ENCODE measurements around the gene UST. TPM values are rescaled to one million over a fixed set of nuclear protein-coding genes. Genes with fewer than 3 reads are reported as not detected.

Gene UST
- total RNA-seq, 1 experiment from 2014 or later: 6.1 TPM

DNA sequence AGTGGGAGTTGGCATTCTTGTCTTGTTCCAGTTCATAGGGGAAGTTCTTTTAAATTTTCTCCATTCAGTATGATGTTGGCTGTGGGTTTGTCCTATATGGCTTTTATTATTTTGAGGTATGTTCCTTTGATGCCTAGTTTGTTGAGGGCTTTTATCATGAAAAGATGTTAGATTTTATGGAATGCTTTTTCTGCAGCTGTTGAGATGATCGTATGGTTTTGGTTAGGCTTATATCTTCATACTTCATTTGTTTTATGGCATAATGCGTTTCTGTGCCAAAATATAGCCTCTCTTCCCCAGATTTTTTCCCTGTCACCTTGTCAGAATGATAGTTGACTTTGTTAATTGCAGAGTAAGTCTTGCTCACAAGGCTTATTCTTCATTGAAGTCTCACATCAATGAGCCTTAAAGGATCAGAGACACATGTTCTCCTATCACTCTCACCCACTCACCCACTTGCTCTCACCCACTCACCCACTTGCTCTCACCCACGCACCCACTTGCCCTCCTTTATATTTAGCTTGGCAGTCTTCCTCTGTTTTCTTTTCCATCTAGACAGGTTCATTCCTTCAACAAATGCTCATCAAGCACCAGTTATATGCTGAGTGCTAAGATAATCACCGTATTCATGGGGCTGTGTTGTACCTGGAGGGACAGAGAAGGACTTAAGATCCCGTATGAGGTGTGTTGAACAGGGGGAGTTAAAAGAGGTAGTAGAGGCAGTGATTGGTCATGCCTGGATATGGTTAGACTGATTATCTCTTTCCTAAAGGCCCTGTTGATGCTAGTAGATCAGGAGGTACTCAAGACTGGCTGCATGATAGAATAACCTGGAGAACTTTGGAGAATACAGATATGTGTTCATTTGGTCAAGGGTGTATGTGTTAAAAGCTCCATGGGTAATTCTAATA lies 19.3 kb downstream of the UST start (continued):
- TF ChIP-seq, protein P1, sequence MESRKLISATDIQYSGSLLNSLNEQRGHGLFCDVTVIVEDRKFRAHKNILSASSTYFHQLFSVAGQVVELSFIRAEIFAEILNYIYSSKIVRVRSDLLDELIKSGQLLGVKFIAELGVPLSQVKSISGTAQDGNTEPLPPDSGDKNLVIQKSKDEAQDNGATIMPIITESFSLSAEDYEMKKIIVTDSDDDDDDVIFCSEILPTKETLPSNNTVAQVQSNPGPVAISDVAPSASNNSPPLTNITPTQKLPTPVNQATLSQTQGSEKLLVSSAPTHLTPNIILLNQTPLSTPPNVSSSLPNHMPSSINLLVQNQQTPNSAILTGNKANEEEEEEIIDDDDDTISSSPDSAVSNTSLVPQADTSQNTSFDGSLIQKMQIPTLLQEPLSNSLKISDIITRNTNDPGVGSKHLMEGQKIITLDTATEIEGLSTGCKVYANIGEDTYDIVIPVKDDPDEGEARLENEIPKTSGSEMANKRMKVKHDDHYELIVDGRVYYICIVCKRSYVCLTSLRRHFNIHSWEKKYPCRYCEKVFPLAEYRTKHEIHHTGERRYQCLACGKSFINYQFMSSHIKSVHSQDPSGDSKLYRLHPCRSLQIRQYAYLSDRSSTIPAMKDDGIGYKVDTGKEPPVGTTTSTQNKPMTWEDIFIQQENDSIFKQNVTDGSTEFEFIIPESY (IDR thresholded peaks at IDR 0.05; ENCODE audit: extremely low read depth, insufficient replicate concordance, low read length): no peak

DNA sequence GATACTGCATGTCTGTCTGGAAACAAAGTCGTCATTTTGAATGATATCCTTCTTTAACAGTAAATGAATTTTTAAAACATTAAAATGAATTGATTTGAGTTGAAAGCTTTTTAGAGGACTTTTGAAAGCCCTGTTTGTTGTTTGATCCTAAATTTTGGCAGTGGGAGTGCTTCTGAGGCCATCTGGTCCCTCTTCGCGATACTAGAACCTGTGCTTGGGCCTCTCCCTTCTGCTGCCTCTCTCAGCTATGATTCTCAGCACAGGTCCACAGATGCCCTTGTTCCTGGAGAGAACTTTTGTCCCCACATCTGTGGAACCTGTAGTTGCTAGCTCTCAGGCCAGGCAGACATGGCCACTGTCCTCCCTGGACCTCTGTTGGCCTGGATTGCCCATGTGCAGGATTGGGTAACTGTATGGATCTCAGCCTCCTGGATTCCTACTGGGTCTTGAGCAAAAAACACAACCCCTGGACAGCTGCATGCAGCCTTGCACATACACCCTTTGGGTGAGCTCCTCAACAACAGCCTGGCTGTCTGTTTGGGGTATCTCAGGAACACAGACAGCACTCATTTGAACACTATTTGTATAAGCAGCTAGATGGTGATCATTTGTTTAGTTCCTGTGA lies 21.9 kb downstream of the UST start:
- H2AFZ ChIP-seq (ENCODE audit: low read depth, low read length, poor library complexity, severe bottlenecking): no peak overlapping the region
- H3K4me3 ChIP-seq (replicated peaks in 1 of 2; ENCODE audit: low read depth in 1 of 2, low read length in 2 of 2): no peak overlapping the region
- H3K27me3 ChIP-seq (ENCODE audit: insufficient read depth, low read length): no peaks in the 10 kb centered on the region
- no peaks in the 10 kb centered on the region for H4K20me1 ChIP-seq (ENCODE audit: insufficient read depth)
- H3K9me2 ChIP-seq (ENCODE audit: insufficient read depth): no peaks in the 10 kb centered on the region
- ATAC-seq: no peak
- no peaks in the 10 kb centered on the region for H3K36me3 ChIP-seq (ENCODE audit: control insufficient read depth in 1 of 2, insufficient read depth in 2 of 2, low read length in 2 of 2)
- no peaks in the 10 kb centered on the region for H3K79me2 ChIP-seq (ENCODE audit: insufficient read depth, low read length)
- BruUV-seq (replicated peaks): no TSS peak
- no peak overlapping the region for H3K27ac ChIP-seq (ENCODE audit: low read depth, low read length)
- H3K4me1 ChIP-seq (ENCODE audit: control insufficient read depth in 1 of 2, insufficient read depth in 2 of 2, low read length in 2 of 2): no peaks in the 10 kb centered on the region
- ChIA-PET CTCF (no interaction called here), POLR2A (no interaction called here), RAD21 (ENCODE audit: low non-redundant PET in 1 of 2, low total read pairs in 2 of 2, uncharacterized antibody in 2 of 2, unreplicated experiment in 2 of 2) (no interaction called here)
- H3K4me2 ChIP-seq (ENCODE audit: low read length): no peak overlapping the region
- H3K9me3 ChIP-seq (ENCODE audit: control insufficient read depth in 1 of 2, insufficient read depth in 1 of 2, low read depth in 1 of 2, low read length in 2 of 2): no peaks in the 10 kb centered on the region
- no peak for DNase-seq (ENCODE audit: low read depth, low spot score)
- intact Hi-C loops (cut with micrococcal nuclease): no loop called here
- H3K9ac ChIP-seq (ENCODE audit: low read length): no peak overlapping the region
- TF ChIP-seq RAD21 (IDR thresholded peaks at IDR 0.05; ENCODE audit: low read depth) (no peak), EGR1 (IDR thresholded peaks at IDR 0.05; ENCODE audit: low read depth) (no peak), CEBPB (IDR thresholded peaks at IDR 0.05; ENCODE audit: low read depth) (no peak), ZFX (IDR thresholded peaks at IDR 0.05) (no peak), ZNF274 (IDR thresholded peaks at IDR 0.05; ENCODE audit: low read depth, low read length) (no peak), EZH2phosphoT487 (IDR thresholded peaks at IDR 0.05; ENCODE audit: borderline replicate concordance) (no peak), FOSL1 (IDR thresholded peaks at IDR 0.05; ENCODE audit: low read depth) (no peak), POLR2A (IDR thresholded peaks at IDR 0.05; ENCODE audit: borderline replicate concordance, extremely low read depth, insufficient read depth, insufficient read length) (no peak), TCF7L2 (IDR thresholded peaks at IDR 0.05; ENCODE audit: borderline replicate concordance, extremely low read depth, insufficient read depth, insufficient read length) (no peak), POLR2AphosphoS5 (IDR thresholded peaks at IDR 0.05; ENCODE audit: low read depth, low read length) (no peak), SP1 (IDR thresholded peaks at IDR 0.05; ENCODE audit: low read depth) (no peak)
- TF ChIP-seq, protein P2, sequence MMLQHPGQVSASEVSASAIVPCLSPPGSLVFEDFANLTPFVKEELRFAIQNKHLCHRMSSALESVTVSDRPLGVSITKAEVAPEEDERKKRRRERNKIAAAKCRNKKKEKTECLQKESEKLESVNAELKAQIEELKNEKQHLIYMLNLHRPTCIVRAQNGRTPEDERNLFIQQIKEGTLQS (IDR thresholded peaks at IDR 0.05): no peak
- TF ChIP-seq, protein P3, sequence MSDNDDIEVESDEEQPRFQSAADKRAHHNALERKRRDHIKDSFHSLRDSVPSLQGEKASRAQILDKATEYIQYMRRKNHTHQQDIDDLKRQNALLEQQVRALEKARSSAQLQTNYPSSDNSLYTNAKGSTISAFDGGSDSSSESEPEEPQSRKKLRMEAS (IDR thresholded peaks at IDR 0.05): no peak
- TF ChIP-seq, protein P1 (IDR thresholded peaks at IDR 0.05; ENCODE audit: extremely low read depth, insufficient replicate concordance, low read length): no peak
- TF ChIP-seq, protein P4, sequence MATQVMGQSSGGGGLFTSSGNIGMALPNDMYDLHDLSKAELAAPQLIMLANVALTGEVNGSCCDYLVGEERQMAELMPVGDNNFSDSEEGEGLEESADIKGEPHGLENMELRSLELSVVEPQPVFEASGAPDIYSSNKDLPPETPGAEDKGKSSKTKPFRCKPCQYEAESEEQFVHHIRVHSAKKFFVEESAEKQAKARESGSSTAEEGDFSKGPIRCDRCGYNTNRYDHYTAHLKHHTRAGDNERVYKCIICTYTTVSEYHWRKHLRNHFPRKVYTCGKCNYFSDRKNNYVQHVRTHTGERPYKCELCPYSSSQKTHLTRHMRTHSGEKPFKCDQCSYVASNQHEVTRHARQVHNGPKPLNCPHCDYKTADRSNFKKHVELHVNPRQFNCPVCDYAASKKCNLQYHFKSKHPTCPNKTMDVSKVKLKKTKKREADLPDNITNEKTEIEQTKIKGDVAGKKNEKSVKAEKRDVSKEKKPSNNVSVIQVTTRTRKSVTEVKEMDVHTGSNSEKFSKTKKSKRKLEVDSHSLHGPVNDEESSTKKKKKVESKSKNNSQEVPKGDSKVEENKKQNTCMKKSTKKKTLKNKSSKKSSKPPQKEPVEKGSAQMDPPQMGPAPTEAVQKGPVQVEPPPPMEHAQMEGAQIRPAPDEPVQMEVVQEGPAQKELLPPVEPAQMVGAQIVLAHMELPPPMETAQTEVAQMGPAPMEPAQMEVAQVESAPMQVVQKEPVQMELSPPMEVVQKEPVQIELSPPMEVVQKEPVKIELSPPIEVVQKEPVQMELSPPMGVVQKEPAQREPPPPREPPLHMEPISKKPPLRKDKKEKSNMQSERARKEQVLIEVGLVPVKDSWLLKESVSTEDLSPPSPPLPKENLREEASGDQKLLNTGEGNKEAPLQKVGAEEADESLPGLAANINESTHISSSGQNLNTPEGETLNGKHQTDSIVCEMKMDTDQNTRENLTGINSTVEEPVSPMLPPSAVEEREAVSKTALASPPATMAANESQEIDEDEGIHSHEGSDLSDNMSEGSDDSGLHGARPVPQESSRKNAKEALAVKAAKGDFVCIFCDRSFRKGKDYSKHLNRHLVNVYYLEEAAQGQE (IDR thresholded peaks at IDR 0.05; ENCODE audit: low read depth): no peak
